GM04503 (cell line): ENCODE data around the gene CHMP6.
"Not testable (repeated sequence)": the region's sequence is repeated elsewhere in the genome, so short reads cannot be mapped to it uniquely, and the experiment has no call there.

ENCODE experiments used
- DNase-seq: peaks from one replicate; pipeline ENCODE4 v3.0.0-alpha.2; 2012; ENCODE audit warnings: low read depth

The CHMP6 gene

GRCh38 chr17:81030312-81030711, 38.7 kb downstream of the CHMP6 start:
- DNase-seq, result not testable (repeated sequence)

- DNase-seq, result no peak
Observed at GRCh38 chr17:81030741-81031565, 39.3 kb downstream of the CHMP6 start.

GRCh38 chr17:81031566-81032550, 40.2 kb downstream of the CHMP6 start:
- DNase-seq, result no peak

GRCh38 chr17:81032641-81033480, 41.2 kb downstream of the CHMP6 start:
- DNase-seq, result no peak

GRCh38 chr17:81033535-81034167, 42.0 kb downstream of the CHMP6 start:
- DNase-seq, result no peak

- no peak for DNase-seq
Observed at GRCh38 chr17:81034168-81034777, 42.6 kb downstream of the CHMP6 start.

GRCh38 chr17:81034779-81035520, 43.3 kb downstream of the CHMP6 start, which contains the start of gene BAIAP2:
TSS of gene BAIAP2 (plus strand) at chr17:81035151. CDS start at chr17:81035255, 104 bp downstream.
- DNase-seq, result no peak

- DNase-seq, result no peak
Observed at GRCh38 chr17:81035521-81036196, 44.0 kb downstream of the CHMP6 start.

GRCh38 chr17:81036197-81036941, 44.7 kb downstream of the CHMP6 start:
- no peak for DNase-seq

- DNase-seq, result no peak
Observed at GRCh38 chr17:81037026-81037797, 45.6 kb downstream of the CHMP6 start.

GRCh38 chr17:81037798-81038733, 46.4 kb downstream of the CHMP6 start:
- no peak for DNase-seq

- DNase-seq, result no peak
Observed at GRCh38 chr17:81039096-81039495, 47.5 kb downstream of the CHMP6 start.

- DNase-seq, result no peak
Observed at GRCh38 chr17:81039854-81040758, 48.5 kb downstream of the CHMP6 start.

- no peak for DNase-seq
Observed at GRCh38 chr17:81040791-81041337, 49.2 kb downstream of the CHMP6 start.

- DNase-seq, result no peak
Observed at GRCh38 chr17:81042606-81043005, 51.0 kb downstream of the CHMP6 start.
